Esophagus muscularis mucosa (tissue), 3 donors: ENCODE data around the gene ZSWIM1.
"Not testable (repeated sequence)": the region's sequence is repeated elsewhere in the genome, so short reads cannot be mapped to it uniquely, and the experiment has no call there.

Experiments
- EP300 ChIP-seq: sonication (generic); formaldehyde crosslinking; IDR thresholded peaks from one replicate; pipeline ENCODE4 v1.6.1; 2017; ENCODE audit warnings: antibody characterized with exemption
- POLR2AphosphoS5 ChIP-seq, 2 donors: sonication (generic); formaldehyde crosslinking; IDR thresholded peaks; one replicate each; pipeline ENCODE4 v1.6.1; 2017; ENCODE audit warnings: antibody characterized with exemption in 2 of 2

DNA sequence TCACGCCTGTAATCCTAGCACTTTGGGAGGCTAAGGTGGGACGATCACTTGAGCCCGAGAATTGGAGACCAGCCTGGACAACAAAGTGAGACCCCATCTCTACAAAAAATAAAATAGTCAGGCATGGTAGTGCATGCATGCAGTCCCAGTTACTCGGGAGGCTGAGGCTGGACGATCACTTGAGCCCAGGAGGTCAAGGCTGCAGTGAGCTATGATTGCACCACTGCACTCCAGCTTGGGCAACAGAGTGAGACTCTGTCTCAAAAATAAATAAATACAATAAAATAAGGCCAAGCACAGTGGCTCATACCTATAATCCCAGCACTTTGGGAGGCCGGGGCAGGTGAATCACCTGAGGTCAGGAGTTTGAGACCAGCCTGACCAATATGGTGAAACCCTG lies 20.3 kb downstream of the ZSWIM1 start:
- TF ChIP-seq EP300; POLR2AphosphoS5 (IDR thresholded peaks at IDR 0.05): not testable (repeated sequence)
